GM12878 (cell line): ENCODE results near the gene TRMU. TPM values are rescaled to one million over a fixed set of nuclear protein-coding genes. Genes with fewer than 3 reads are reported as not detected.

Experiments
- ATAC-seq: fragments of 200-7000 bp; cut with Tn5 transposase; 3 replicates; pipeline ENCODE4 v1.9.1; 2020; ENCODE audit warnings: mild to moderate bottlenecking, moderate library complexity
- BruUV-seq: library from RNA; stranded (reverse); fragments of 400-500 nt; replicated peaks from 2 replicates; lab custom pipeline; 2021; lab: Mats Ljungman, UMichigan
- CTCF ChIA-PET: fragments of 300-600 bp; sonication (Branson Sonifier 250); formaldehyde crosslinking; extraction: SDS; loops from one replicate; lab custom pipeline; 2021; ENCODE audit warnings: inconsistent platforms; lab: Yijun Ruan, JAX
- POLR2A ChIA-PET: fragments of 350-600 bp; formaldehyde crosslinking; extraction: SDS; loops from one replicate; lab custom pipeline; 2021; ENCODE audit warnings: inconsistent platforms; lab: Charles Lee
- RAD21 ChIA-PET: fragments of 300-600 bp; sonication (Branson Sonifier 250); formaldehyde crosslinking; loops from one replicate; lab custom pipeline; 2023; ENCODE audit warnings: antibody characterized with exemption; ENCODE audit not compliant: unreplicated experiment; lab: Charles Lee
- SMC1A ChIA-PET: fragments of 300-600 bp; sonication (Branson Sonifier 250); formaldehyde crosslinking; loops from one replicate; lab custom pipeline; 2023; ENCODE audit not compliant: unreplicated experiment, uncharacterized antibody; lab: Charles Lee
- DNase-seq: peaks from one replicate; pipeline ENCODE4 v3.0.0-alpha.2; 2011; ENCODE audit warnings: low read depth, low spot score
- FAIRE-seq: peaks from 3 replicates; lab custom pipeline; 2011; peaks lifted over from hg19 to GRCh38; lab: Jason Lieb, UNC
- H2AFZ ChIP-seq: 2 replicates; pipeline ENCODE4 v1.6.0; 2011; ENCODE audit warnings: low read depth, low read length, control low read depth; ENCODE audit not compliant: control insufficient read depth
- H3K27ac ChIP-seq: 2 replicates; pipeline ENCODE4 v1.5.1; 2011; ENCODE audit warnings: control low read depth; ENCODE audit not compliant: control insufficient read depth, insufficient read depth
- H3K27me3 ChIP-seq, 2 experiments: replicated peaks in 1 of 2; 2 replicates each; pipeline versions ENCODE4 v1.6.0 to v1.6.1; 2011; ENCODE audit warnings: low read length in 1 of 2; ENCODE audit not compliant: control insufficient read depth in 2 of 2, insufficient read depth in 2 of 2
- H3K36me3 ChIP-seq, 2 experiments: 2 replicates each; pipeline ENCODE4 v1.5.1; 2011; ENCODE audit warnings: low read length in 1 of 2; ENCODE audit not compliant: control insufficient read depth in 2 of 2, insufficient read depth in 2 of 2
- H3K4me1 ChIP-seq: 2 replicates; pipeline ENCODE4 v1.6.1; 2011; ENCODE audit warnings: mild to moderate bottlenecking, low read length, moderate library complexity, mixed read lengths; ENCODE audit not compliant: control insufficient read depth, insufficient read depth
- H3K4me2 ChIP-seq: 2 replicates; pipeline ENCODE4 v1.6.0; 2011; ENCODE audit warnings: control low read depth; ENCODE audit not compliant: control insufficient read depth, insufficient read depth
- H3K4me3 ChIP-seq: fragments of 200-600 bp; sonication (generic); 2 replicates; pipeline ENCODE4 v1.5.1; 2016
- H3K79me2 ChIP-seq: 2 replicates; pipeline ENCODE4 v1.6.0; 2011; ENCODE audit warnings: low read length; ENCODE audit not compliant: control insufficient read depth, insufficient read depth
- H3K9ac ChIP-seq: 2 replicates; pipeline ENCODE4 v1.8.0; 2011; ENCODE audit warnings: low read length, control low read depth, mixed read lengths; ENCODE audit not compliant: control insufficient read depth, insufficient read depth
- H3K9me3 ChIP-seq: replicated peaks from 3 replicates; pipeline ENCODE4 v1.5.1; 2011; ENCODE audit warnings: mild to moderate bottlenecking, low read length; ENCODE audit not compliant: control insufficient read depth, insufficient read depth
- H4K20me1 ChIP-seq: 2 replicates; pipeline ENCODE4 v1.6.0; 2011; ENCODE audit not compliant: control insufficient read depth, insufficient read depth
- CREB1 ChIP-seq: IDR thresholded peaks from 2 replicates; pipeline ENCODE4 v1.6.1; 2012; ENCODE audit warnings: low read depth, mild to moderate bottlenecking, inconsistent platforms
- FOXK2 ChIP-seq: fragments of 450-650 bp; IDR thresholded peaks from 2 replicates; pipeline ENCODE4 v1.6.1; 2017; ENCODE audit warnings: mild to moderate bottlenecking, moderate library complexity
- GABPA ChIP-seq: IDR thresholded peaks from 2 replicates; pipeline ENCODE4 v1.6.1; 2014; ENCODE audit warnings: antibody characterized with exemption, low read depth, mild to moderate bottlenecking, inconsistent platforms
- HDAC2 ChIP-seq: fragments of 200-600 bp; sonication (generic); IDR thresholded peaks from 2 replicates; pipeline ENCODE4 v1.6.1; 2017
- KLF5 ChIP-seq: fragments of 450-650 bp; IDR thresholded peaks from 2 replicates; pipeline ENCODE4 v1.6.1; 2014; ENCODE audit warnings: mild to moderate bottlenecking; ENCODE audit not compliant: partially characterized antibody
- MYC ChIP-seq: IDR thresholded peaks from 2 replicates; pipeline ENCODE4 v1.6.1; 2011; ENCODE audit warnings: mild to moderate bottlenecking, low read length, moderate library complexity, inconsistent platforms; ENCODE audit not compliant: insufficient read depth, insufficient replicate concordance, insufficient read length, severe bottlenecking
- NRF1 ChIP-seq: conservative IDR thresholded peaks from 2 replicates; pipeline ENCODE4 v1.6.1; 2011; ENCODE audit warnings: mild to moderate bottlenecking, low read depth, low read length, improper control_type of control experiment
- PAX8 ChIP-seq: fragments of 450-650 bp; IDR thresholded peaks from 2 replicates; pipeline ENCODE4 v1.6.1; 2017; ENCODE audit warnings: mild to moderate bottlenecking, moderate library complexity
- PML ChIP-seq: IDR thresholded peaks from 2 replicates; pipeline ENCODE4 v1.6.1; 2012; ENCODE audit warnings: low read length, inconsistent platforms
- RBBP5 ChIP-seq: fragments of 200-600 bp; sonication (generic); conservative IDR thresholded peaks from 2 replicates; pipeline ENCODE4 v1.6.1; 2016
- RFX5 ChIP-seq: IDR thresholded peaks from 2 replicates; pipeline ENCODE4 v1.6.1; 2011; ENCODE audit warnings: low read depth, low read length, improper control_type of control experiment
- RUNX3 ChIP-seq: IDR thresholded peaks from 2 replicates; pipeline ENCODE4 v1.6.1; 2012; ENCODE audit warnings: low read length, inconsistent platforms
- SMAD1 ChIP-seq: fragments of 450-650 bp; IDR thresholded peaks from 2 replicates; pipeline ENCODE4 v1.6.1; 2018; ENCODE audit warnings: mild to moderate bottlenecking, low read depth; ENCODE audit not compliant: partially characterized antibody
- SP1 ChIP-seq: IDR thresholded peaks from one replicate; pipeline ENCODE4 v1.6.1; 2011; ENCODE audit warnings: low read depth, low read length
- TCF7 ChIP-seq: IDR thresholded peaks from 2 replicates; pipeline ENCODE4 v1.6.1; 2014; ENCODE audit warnings: antibody characterized with exemption, borderline replicate concordance
- ZBED1 ChIP-seq: IDR thresholded peaks from 2 replicates; pipeline ENCODE4 v1.6.1; 2016; ENCODE audit warnings: borderline replicate concordance
- ZNF207 ChIP-seq: fragments of 450-650 bp; IDR thresholded peaks from 2 replicates; pipeline ENCODE4 v1.6.1; 2014; ENCODE audit warnings: antibody characterized with exemption, mild to moderate bottlenecking, borderline replicate concordance
- ZNF24 ChIP-seq: fragments of 450-650 bp; IDR thresholded peaks from 2 replicates; pipeline ENCODE4 v1.6.1; 2017; ENCODE audit warnings: antibody characterized with exemption, mild to moderate bottlenecking
- ZZZ3 ChIP-seq: IDR thresholded peaks from 2 replicates; pipeline ENCODE4 v1.6.1; 2011; ENCODE audit warnings: low read depth; ENCODE audit not compliant: control insufficient read depth, insufficient read length
- WGBS: methylation state at CpG from one replicate; pipeline ENCODE4 v1.1.6; 2016; ENCODE audit warnings: low lambda C conversion rate; ENCODE audit not compliant: insufficient replicate concordance, insufficient coverage; ENCODE audit errors: missing lambda C conversion rate; 5-methylcytosine and 5-hydroxymethylcytosine counted together
- in situ Hi-C: fragments of 300-500 bp; cut with MboI; formaldehyde crosslinking; loops from 9 replicates; pipeline ENCODE4 v1.14.3; 2018; ENCODE audit warnings: mixed read lengths
- intact Hi-C: fragments of 100-400 bp; cut with micrococcal nuclease; formaldehyde crosslinking; loops from one replicate; pipeline ENCODE4 v1.14.2; 2022; ENCODE audit not compliant: unreplicated experiment
- polyA plus RNA-seq, 11 experiments: library from polyadenylated mRNA; depleted of rRNA in 4 of 11; unstranded in 6 of 11; stranded (reverse) in 5 of 11; fragments of >200 nt; fragmentation: Nextera tagmentation in 4 of 11; fragmentation: Illumina TruSeq in 1 of 11; extraction: Ambion mirVana in 4 of 11; extraction: Trizol in 1 of 11; gene quantifications; 1 replicate in 1 of 11; 2 replicates in 10 of 11; pipeline versions ENCODE4 v1.2.1 to v1.2.3, GENCODE V29; 2011 to 2016; ENCODE audit warnings: inconsistent platforms in 2 of 11, missing spikeins in 2 of 11, low read depth in 1 of 11
- total RNA-seq, 4 experiments: library from RNA; depleted of rRNA in 3 of 4; stranded (reverse); fragments of >200 nt in 3 of 4; fragmentation: Illumina TruSeq in 1 of 4; extraction: Trizol in 1 of 4; gene quantifications; 2 replicates each; pipeline versions ENCODE4 v1.2.1 to v1.2.3, GENCODE V29; 2013 to 2021
- TF ChIP-seq, protein P1 (sequence below): IDR thresholded peaks from 2 replicates; pipeline ENCODE4 v1.6.1; 2012; ENCODE audit warnings: low read depth, low read length, improper control_type of control experiment
- TF ChIP-seq, protein P2 (sequence below): fragments of 450-650 bp; IDR thresholded peaks from 2 replicates; pipeline ENCODE4 v1.6.1; 2017; ENCODE audit warnings: mild to moderate bottlenecking, moderate library complexity

TRMU gene
- total and polyA plus RNA-seq, 10 of the 15 experiments (the other 5 are each of a cell fraction or from before 2014, with no cell fraction given): 3.5 to 57.0 (median 44.0) TPM

- TF ChIP-seq SP1 (no peak), PML (no peak), ZZZ3 (no peak), GABPA (no peak)
- TF ChIP-seq, protein P1, sequence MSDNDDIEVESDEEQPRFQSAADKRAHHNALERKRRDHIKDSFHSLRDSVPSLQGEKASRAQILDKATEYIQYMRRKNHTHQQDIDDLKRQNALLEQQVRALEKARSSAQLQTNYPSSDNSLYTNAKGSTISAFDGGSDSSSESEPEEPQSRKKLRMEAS: no peak
- TF ChIP-seq, all 136 proteins: peak for 0
These were observed 14.7 kb upstream of the TRMU start (continued) for GRCh38 chr22:46320716-46321386.

DNA sequence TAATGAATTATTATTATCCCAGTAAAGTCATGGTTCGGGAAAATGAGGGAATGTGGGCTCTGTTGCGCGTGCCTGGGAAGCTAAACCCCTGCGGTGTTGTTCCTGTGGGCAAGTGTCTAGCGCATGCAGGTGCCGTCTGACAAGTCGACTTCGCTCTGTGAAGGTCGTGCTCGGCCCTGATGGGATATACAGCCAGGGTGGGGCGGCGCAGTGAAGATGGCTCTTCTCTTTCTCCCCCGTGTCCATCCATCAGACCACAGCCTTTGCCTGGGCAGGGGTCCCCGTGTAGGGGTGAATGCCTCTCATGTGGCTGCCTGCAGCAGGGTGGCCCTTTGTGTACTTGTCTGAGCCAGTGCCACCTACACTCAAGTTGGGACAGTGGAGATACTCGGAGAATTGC lies 12.8 kb upstream of the TRMU start:
- TF ChIP-seq ZBED1: no peak
- no peak for TF ChIP-seq RUNX3
- no peak for TF ChIP-seq SMAD1
- TF ChIP-seq CREB1: no peak
- no peak for TF ChIP-seq FOXK2
- TF ChIP-seq RBBP5: no peak
- TF ChIP-seq, protein P2, sequence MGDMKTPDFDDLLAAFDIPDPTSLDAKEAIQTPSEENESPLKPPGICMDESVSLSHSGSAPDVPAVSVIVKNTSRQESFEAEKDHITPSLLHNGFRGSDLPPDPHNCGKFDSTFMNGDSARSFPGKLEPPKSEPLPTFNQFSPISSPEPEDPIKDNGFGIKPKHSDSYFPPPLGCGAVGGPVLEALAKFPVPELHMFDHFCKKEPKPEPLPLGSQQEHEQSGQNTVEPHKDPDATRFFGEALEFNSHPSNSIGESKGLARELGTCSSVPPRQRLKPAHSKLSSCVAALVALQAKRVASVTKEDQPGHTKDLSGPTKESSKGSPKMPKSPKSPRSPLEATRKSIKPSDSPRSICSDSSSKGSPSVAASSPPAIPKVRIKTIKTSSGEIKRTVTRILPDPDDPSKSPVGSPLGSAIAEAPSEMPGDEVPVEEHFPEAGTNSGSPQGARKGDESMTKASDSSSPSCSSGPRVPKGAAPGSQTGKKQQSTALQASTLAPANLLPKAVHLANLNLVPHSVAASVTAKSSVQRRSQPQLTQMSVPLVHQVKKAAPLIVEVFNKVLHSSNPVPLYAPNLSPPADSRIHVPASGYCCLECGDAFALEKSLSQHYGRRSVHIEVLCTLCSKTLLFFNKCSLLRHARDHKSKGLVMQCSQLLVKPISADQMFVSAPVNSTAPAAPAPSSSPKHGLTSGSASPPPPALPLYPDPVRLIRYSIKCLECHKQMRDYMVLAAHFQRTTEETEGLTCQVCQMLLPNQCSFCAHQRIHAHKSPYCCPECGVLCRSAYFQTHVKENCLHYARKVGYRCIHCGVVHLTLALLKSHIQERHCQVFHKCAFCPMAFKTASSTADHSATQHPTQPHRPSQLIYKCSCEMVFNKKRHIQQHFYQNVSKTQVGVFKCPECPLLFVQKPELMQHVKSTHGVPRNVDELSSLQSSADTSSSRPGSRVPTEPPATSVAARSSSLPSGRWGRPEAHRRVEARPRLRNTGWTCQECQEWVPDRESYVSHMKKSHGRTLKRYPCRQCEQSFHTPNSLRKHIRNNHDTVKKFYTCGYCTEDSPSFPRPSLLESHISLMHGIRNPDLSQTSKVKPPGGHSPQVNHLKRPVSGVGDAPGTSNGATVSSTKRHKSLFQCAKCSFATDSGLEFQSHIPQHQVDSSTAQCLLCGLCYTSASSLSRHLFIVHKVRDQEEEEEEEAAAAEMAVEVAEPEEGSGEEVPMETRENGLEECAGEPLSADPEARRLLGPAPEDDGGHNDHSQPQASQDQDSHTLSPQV: no peak
- no peak for TF ChIP-seq TCF7
- no peak for TF ChIP-seq ZNF24
- TF ChIP-seq HDAC2: no peak
- no peak for TF ChIP-seq KLF5
- TF ChIP-seq RFX5: no peak
- TF ChIP-seq NRF1: no peak
- TF ChIP-seq MYC: no peak
- no peak for TF ChIP-seq PAX8
- TF ChIP-seq ZNF207: no peak
- Histone ChIP-seq H3K4me3 (no peak overlapping the region), H3K79me2 (no peaks in the 10 kb centered on the region), H3K36me3 (peaks cover 23 to 50% of the 10 kb centered on the region in 2 experiments), H3K9me3 (no peaks in the 10 kb centered on the region), H2AFZ (no peak overlapping the region), H3K27me3 (no peaks in the 10 kb centered on the region), H3K27ac (no peak overlapping the region), H4K20me1 (no peaks in the 10 kb centered on the region; the same call in 1 of the 2 replicates), H3K9ac (no peak overlapping the region), H3K4me2 (no peak overlapping the region), H3K4me1 (no peaks in the 10 kb centered on the region)
- WGBS: 95% methylated on average over 15 of the region's 15 CpGs
- no peak for DNase-seq
- intact Hi-C loops: no loop called here
- FAIRE-seq: no peak
- ChIA-PET POLR2A (no interaction called here), RAD21 (no interaction called here), SMC1A (no interaction called here), CTCF (no interaction called here)
- BruUV-seq: no TSS peak
- ATAC-seq: no peak
- in situ Hi-C loops: no loop called here
